ENCODE measurements around the gene PLCB1.

PLCB1 gene

DNA sequence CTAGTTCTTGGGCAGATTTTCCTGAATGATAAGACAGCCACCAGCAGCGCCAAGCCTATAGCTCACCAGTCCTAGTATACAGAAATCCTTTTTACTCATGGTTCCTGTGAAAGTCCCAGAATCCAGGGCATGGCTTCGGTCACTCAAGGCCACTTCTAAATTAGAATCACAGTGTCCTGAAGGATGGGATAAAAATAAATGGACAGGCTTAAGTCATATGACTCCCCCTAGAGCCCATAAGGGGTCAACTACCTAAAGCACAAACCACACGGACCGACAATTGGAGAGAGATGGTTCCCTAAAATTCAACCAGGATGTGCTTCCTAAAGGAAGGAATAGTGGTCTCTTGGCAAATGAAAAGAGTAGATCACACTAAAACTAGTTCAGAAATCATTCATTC, 532.7 kb downstream of the PLCB1 start:
- TF ChIP-seq, protein P1, sequence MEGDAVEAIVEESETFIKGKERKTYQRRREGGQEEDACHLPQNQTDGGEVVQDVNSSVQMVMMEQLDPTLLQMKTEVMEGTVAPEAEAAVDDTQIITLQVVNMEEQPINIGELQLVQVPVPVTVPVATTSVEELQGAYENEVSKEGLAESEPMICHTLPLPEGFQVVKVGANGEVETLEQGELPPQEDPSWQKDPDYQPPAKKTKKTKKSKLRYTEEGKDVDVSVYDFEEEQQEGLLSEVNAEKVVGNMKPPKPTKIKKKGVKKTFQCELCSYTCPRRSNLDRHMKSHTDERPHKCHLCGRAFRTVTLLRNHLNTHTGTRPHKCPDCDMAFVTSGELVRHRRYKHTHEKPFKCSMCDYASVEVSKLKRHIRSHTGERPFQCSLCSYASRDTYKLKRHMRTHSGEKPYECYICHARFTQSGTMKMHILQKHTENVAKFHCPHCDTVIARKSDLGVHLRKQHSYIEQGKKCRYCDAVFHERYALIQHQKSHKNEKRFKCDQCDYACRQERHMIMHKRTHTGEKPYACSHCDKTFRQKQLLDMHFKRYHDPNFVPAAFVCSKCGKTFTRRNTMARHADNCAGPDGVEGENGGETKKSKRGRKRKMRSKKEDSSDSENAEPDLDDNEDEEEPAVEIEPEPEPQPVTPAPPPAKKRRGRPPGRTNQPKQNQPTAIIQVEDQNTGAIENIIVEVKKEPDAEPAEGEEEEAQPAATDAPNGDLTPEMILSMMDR (IDR thresholded peaks at IDR 0.05; ENCODE audit: insufficient read depth, low read length, poor library complexity, severe bottlenecking), result peak; percentile 22
- Histone ChIP-seq H3K36me3 (ENCODE audit: control insufficient read depth, insufficient read depth, low read length) (no peaks in the 10 kb centered on the region), H3K4me3 (replicated peaks; ENCODE audit: low read depth, low read length) (no peak overlapping the region), H3K27me3 (replicated peaks; ENCODE audit: control insufficient read depth, insufficient read depth, low read length) (no peaks in the 10 kb centered on the region)
- no peak for DNase-seq (ENCODE audit: extremely low read depth, insufficient read length)

DNA sequence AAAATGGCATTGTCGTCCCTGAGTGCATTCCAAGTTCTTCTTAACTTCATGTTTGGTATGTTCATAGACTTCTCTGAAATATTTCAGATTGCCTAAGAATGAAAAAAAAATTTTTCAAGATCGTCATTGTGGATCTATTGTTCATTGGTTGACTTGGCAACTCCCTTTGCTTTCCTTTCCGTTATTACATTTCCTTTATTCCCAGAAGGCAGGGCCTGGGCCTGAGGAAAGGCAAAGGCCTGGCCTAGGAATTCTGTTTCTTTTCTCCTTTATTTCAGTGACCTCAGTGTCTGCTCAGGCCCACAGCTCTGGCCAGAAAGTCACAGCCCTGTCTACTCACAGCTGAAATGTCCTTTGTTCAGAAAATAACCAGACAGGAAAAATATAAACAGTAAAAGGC, 535.2 kb downstream of the PLCB1 start:
- DNase-seq (ENCODE audit: extremely low read depth, insufficient read length), result no peak
- no peaks in the 10 kb centered on the region for H3K36me3 ChIP-seq (ENCODE audit: control insufficient read depth, insufficient read depth, low read length)
- no peak overlapping the region for H3K4me3 ChIP-seq (replicated peaks; ENCODE audit: low read depth, low read length)
- no peaks in the 10 kb centered on the region for H3K27me3 ChIP-seq (replicated peaks; ENCODE audit: control insufficient read depth, insufficient read depth, low read length)
- TF ChIP-seq, protein P1 (IDR thresholded peaks at IDR 0.05; ENCODE audit: insufficient read depth, low read length, poor library complexity, severe bottlenecking), result no peak

DNA sequence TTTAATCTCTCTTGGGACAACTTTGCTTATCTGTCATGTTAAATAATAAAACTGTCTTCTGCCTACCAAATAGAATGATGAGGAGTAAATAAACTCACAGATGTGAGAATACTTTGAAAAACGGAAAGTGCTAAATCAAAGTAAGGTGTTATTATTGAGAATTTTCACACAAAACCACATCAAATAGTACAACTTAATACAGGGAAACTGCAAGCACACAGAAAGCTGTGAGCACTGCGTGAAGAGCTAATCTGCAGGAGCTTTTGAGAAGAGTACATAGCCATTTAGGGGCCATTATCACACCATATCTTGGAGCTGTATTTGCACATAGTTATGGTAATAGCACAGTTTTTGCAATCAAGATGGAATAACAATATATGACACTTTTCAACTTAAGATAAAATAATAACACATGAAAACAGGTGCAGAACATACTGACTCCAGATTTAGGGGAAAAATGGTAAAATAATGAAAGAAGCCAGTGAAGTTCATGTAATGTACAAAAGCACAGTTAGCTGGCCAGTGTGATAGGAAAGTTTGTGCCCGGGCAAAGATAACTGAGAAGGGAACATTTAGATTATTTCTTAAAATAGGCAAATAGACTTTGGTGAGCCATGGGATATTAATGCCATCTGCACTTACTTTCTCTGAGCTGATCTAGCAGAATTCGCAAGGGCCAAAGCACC, 538.3 kb downstream of the PLCB1 start:
- H3K36me3 ChIP-seq (ENCODE audit: control insufficient read depth, insufficient read depth, low read length), result no peaks in the 10 kb centered on the region
- TF ChIP-seq, protein P1 (IDR thresholded peaks at IDR 0.05; ENCODE audit: insufficient read depth, low read length, poor library complexity, severe bottlenecking), result no peak
- H3K4me3 ChIP-seq (replicated peaks; ENCODE audit: low read depth, low read length), result no peak overlapping the region
- DNase-seq (ENCODE audit: extremely low read depth, insufficient read length), result no peak
- H3K27me3 ChIP-seq (replicated peaks; ENCODE audit: control insufficient read depth, insufficient read depth, low read length), result no peaks in the 10 kb centered on the region

- TF ChIP-seq, protein P1 (IDR thresholded peaks at IDR 0.05; ENCODE audit: insufficient read depth, low read length, poor library complexity, severe bottlenecking), result no peak
- Histone ChIP-seq H3K27me3 (replicated peaks; ENCODE audit: control insufficient read depth, insufficient read depth, low read length) (no peaks in the 10 kb centered on the region), H3K4me3 (replicated peaks; ENCODE audit: low read depth, low read length) (no peak overlapping the region), H3K36me3 (ENCODE audit: control insufficient read depth, insufficient read depth, low read length) (no peaks in the 10 kb centered on the region)
- no peak for DNase-seq (ENCODE audit: extremely low read depth, insufficient read length)
Measured at GRCh38 chr20:8670893-8671215, 538.8 kb downstream of the PLCB1 start.

GRCh38 chr20:8671370-8671961, 539.4 kb downstream of the PLCB1 start:
- Histone ChIP-seq H3K4me3 (replicated peaks; ENCODE audit: low read depth, low read length) (no peak overlapping the region), H3K36me3 (ENCODE audit: control insufficient read depth, insufficient read depth, low read length) (no peaks in the 10 kb centered on the region), H3K27me3 (replicated peaks; ENCODE audit: control insufficient read depth, insufficient read depth, low read length) (no peaks in the 10 kb centered on the region)
- TF ChIP-seq, protein P1 (IDR thresholded peaks at IDR 0.05; ENCODE audit: insufficient read depth, low read length, poor library complexity, severe bottlenecking), result no peak
- no peak for DNase-seq (ENCODE audit: extremely low read depth, insufficient read length)

Measured in GM06990 (cell line).